Activated CD4-positive, alpha-beta T cell treated with anti-CD3 and anti-CD28 coated beads for 36 hours (primary cell): Measurements from ENCODE around the gene CCDC90B. TPM values are rescaled to one million over a fixed set of nuclear protein-coding genes. Genes with fewer than 3 reads are reported as not detected.
"Not testable (repeated sequence)": the region's sequence is repeated elsewhere in the genome, so short reads cannot be mapped to it uniquely, and the experiment has no call there.

Experiments used
- ATAC-seq: fragments of 200-7000 bp; cut with Tn5 transposase; one replicate; pipeline ENCODE4 v1.10.0; 2021; ENCODE audit warnings: mild to moderate bottlenecking, moderate library complexity
- CTCF ChIA-PET: fragments of 350-600 bp; sonication (Branson Sonifier 250); formaldehyde crosslinking; loops from one replicate; lab custom pipeline; 2021; ENCODE audit warnings: antibody characterized with exemption; lab: Charles Lee
- POLR2A ChIA-PET: fragments of 350-600 bp; sonication (Branson Sonifier 250); formaldehyde crosslinking; loops from one replicate; lab custom pipeline; 2021; ENCODE audit warnings: antibody characterized with exemption, inconsistent platforms; lab: Charles Lee
- DNase-seq: peaks from one replicate; pipeline ENCODE4 v3.0.0-alpha.2; 2020
- H3K27ac Mint-ChIP-seq: one replicate; pipeline ENCODE4 v1.8.0; 2021; ENCODE audit warnings: mixed read lengths
- H3K27me3 Mint-ChIP-seq: one replicate; pipeline ENCODE4 v1.8.0; 2021; ENCODE audit warnings: mixed read lengths
- H3K36me3 Mint-ChIP-seq: one replicate; pipeline ENCODE4 v1.8.0; 2021; ENCODE audit warnings: low read depth, mixed read lengths
- H3K4me1 Mint-ChIP-seq: one replicate; pipeline ENCODE4 v1.8.0; 2021; ENCODE audit warnings: mixed read lengths
- H3K4me3 Mint-ChIP-seq: one replicate; pipeline ENCODE4 v1.8.0; 2021; ENCODE audit warnings: mild to moderate bottlenecking, moderate library complexity, mixed read lengths
- H3K9me3 Mint-ChIP-seq: one replicate; pipeline ENCODE4 v1.8.0; 2021; ENCODE audit warnings: low read depth, mixed read lengths
- intact Hi-C, 2 experiments: fragments of 100-400 bp; cut with DNase I in 1 of 2; cut with micrococcal nuclease in 1 of 2; formaldehyde crosslinking; loops; one replicate each; pipeline versions ENCODE4 v1.14.2 to v1.15.1; 2022 to 2024; cut with DNase I, micrococcal nuclease
- total RNA-seq, 2 experiments: library from RNA; stranded (reverse); gene quantifications; one replicate each; pipeline ENCODE4 v1.2.3, GENCODE V29; 2021

CCDC90B gene, protein sequence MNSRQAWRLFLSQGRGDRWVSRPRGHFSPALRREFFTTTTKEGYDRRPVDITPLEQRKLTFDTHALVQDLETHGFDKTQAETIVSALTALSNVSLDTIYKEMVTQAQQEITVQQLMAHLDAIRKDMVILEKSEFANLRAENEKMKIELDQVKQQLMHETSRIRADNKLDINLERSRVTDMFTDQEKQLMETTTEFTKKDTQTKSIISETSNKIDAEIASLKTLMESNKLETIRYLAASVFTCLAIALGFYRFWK
- 10 to 100 TPM; 30.4 to 32.8 TPM for total RNA-seq

DNA sequence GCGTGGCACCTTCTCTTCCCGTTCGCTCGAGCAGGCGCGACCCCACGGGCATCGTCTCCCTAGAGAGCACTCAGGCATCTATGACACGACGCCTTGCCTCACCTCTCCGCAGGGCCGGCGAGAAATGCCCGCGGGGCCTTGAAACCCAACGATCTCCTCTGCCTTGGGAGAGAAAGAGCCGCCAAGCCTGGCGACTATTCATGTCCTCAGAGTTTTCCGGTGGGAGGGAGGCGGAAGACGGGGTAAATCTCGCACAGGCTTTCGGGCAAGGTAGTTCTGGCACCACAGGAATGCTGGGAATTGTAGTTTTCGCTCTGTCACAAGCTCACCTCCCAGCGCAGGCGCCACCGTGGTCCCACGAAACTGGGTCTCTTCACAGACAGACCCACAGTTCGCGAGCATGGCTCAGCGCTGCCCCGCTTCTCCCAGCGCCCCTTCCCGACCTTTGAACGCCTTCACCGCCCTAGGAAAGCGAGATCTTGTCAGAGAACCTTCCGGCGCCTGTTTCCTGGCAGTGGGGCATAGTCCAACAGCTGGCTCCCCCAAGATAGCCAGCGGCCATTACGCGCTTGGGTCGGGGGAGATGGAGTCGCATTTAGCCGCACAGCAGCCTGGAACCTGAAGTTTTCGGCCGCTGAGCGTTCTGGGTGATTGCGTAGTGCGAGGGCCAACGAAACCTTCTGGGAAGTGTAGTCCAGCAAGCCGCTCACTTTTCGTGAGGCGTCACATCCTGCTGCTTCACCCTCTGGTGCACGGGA, at the start of gene CCDC90B:
CCDC90B (minus strand) TSS at position 597 of the 758 bp plus-strand sequence; CDS start at position 202, 395 bp downstream.
- ChIA-PET CTCF (interaction anchor here (1.0 to 2.2 kb wide), 5 partner anchors 9 to 419 kb away, joined by 3 to 8 read pairs (median 6); partner anchors contain the start of genes DDIAS, PCF11, PRCP and RAB30), POLR2A (interaction anchor here (0.6 to 1.1 kb wide), 2 partner anchors 385 to 499 kb away, joined by 3 to 18 read pairs; partner anchors contain the start of genes DDIAS and PRCP)
- peak within 1 kb of the TSS; percentile 81 for H3K4me3 Mint-ChIP-seq
- no peaks in the 10 kb centered on the region for H3K27me3 Mint-ChIP-seq
- H3K36me3 Mint-ChIP-seq = peaks cover 7% of the 10 kb centered on the region
- peaks cover 3% of the 10 kb centered on the region for H3K9me3 Mint-ChIP-seq
- peaks cover 35% of the 10 kb centered on the region for H3K4me1 Mint-ChIP-seq
- intact Hi-C loops = loop anchor here (1.0 to 5.0 kb wide), 6 partner anchors 93 to 554 kb away; partner anchors contain the start of genes ANKRD42 (in 2 of the 2), DDIAS (in 2 of the 2), PCF11 (in 2 of the 2) and FAM181B (in 1 of the 2)
- DNase-seq = peak; percentile 96
- peak within 1 kb of the TSS; percentile 98 for H3K27ac Mint-ChIP-seq
- ATAC-seq = peak; percentile 94

DNA sequence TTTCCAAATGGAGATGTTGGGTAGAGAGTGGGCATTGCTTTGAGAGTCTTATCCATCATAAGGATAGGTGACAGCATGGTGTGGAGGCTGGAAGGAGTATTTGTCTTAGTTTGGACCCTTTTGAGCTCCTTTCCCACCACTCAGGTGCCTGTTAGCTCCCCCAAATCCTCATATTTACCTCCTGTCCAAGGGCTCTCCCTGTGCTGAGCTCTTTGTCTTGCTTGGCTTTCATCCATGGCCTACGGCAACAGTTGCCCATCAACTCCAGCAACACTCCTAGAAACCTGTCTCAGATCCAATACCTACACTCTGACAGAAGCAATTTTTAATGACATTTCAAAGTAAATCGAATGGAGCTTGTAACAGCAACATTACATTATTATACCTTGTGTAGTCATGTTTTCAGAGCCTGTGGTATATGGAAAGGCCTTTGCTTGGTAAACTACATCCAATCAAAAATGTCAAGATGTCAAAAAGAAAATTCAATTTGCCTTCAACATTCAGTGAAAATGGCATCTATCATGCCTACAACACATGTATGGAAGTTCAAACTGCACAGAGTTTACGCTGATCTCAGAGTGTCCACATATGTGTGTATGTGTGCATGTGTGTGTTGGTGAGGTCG, 49.4 kb upstream of the CCDC90B start:
- Mint-ChIP-seq H3K36me3 (no peaks in the 10 kb centered on the region), H3K9me3 (no peaks in the 10 kb centered on the region), H3K27ac (no peak overlapping the region), H3K4me3 (no peak overlapping the region), H3K4me1 (peaks cover 2% of the 10 kb centered on the region), H3K27me3 (peaks cover 4% of the 10 kb centered on the region)
- ChIA-PET CTCF (no interaction called here), POLR2A (no interaction called here)
- ATAC-seq (no peak), DNase-seq (no peak)
- intact Hi-C loops = no loop called here

DNA sequence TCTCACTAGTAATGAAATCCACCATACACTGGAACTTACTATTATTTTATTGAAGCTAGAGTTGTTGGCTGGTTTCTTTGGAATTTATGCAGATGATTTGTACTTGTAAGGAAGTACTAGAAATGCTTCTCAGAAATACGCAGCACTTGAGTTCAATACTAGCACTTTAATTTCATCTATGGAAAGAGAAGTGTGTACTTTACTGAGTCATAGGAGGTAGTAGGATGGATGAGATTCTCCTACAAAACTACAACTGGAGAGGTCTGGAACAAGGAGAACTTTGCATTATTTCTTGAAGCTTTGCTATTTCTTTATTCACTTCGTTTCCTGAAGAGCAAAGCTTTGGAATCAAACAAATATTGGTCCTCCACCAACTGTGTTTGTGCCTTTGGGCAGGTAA, 44.1 kb upstream of the CCDC90B start:
- H3K36me3 Mint-ChIP-seq = no peaks in the 10 kb centered on the region
- H3K4me3 Mint-ChIP-seq = no peak overlapping the region
- intact Hi-C loops = no loop called here
- ChIA-PET POLR2A (no interaction called here), CTCF (no interaction called here)
- no peaks in the 10 kb centered on the region for H3K9me3 Mint-ChIP-seq
- ATAC-seq (no peak), DNase-seq (no peak)
- no peaks in the 10 kb centered on the region for H3K4me1 Mint-ChIP-seq
- H3K27me3 Mint-ChIP-seq = peaks cover 11% of the 10 kb centered on the region
- no peak overlapping the region for H3K27ac Mint-ChIP-seq

DNA sequence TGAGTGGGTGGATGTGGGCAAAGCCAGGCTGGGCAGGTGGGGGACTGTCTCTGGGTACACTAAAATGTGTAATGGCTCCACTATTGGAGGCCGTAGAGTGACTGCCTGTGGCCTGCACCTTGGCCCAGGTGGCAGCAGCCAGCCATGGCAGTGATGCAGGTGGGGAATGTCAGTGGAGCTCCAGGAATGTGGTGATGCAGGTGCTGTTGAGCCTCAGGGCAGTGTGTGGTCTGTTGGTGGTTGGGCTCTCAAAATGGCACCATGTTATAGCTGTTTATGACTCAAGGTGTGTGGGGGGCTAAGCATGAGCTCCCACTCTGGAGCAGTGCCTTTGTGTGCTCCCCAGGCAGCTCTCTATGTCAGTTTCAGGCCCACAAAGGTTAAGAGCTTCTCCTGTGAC, 40.2 kb upstream of the CCDC90B start:
- intact Hi-C loops = no loop called here
- ATAC-seq = no peak

DNA sequence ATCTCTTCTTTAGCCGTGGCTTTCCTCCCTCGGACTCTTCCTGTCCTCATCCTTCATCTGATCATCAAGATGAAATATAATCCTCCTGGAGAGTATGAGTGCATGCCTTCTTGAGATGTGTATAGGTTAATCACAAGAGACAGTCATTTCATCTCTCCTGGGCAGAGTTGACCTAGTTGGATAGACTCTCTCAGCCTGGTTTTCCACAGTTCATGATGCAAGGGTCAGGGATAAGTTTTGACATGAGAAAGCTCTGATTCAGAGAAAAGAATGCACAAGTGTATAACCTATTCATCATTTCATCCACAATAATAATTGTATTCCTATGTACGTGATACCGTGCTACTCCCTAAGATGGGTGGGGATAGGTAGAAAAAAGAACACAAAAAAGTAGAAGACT, 33.2 kb upstream of the CCDC90B start:
- Mint-ChIP-seq H3K27ac (no peak overlapping the region), H3K36me3 (no peaks in the 10 kb centered on the region), H3K27me3 (peaks cover 17% of the 10 kb centered on the region), H3K4me3 (no peak overlapping the region), H3K9me3 (no peaks in the 10 kb centered on the region), H3K4me1 (no peaks in the 10 kb centered on the region)
- ATAC-seq = no peak
- ChIA-PET POLR2A (no interaction called here), CTCF (interaction anchor here (1.2 to 1.4 kb wide), 2 partner anchors 9 to 13 kb away, joined by 4 read pairs; no protein-coding TSS in a partner anchor)
- intact Hi-C loops = no loop called here
- DNase-seq = no peak

More for the DNA sequence above, 40.2 kb upstream of the CCDC90B start:
- DNase-seq = no peak
- CTCF ChIA-PET = interaction anchor here (0.6 to 1.1 kb wide), 2 partner anchors 12 to 16 kb away, joined by 3 read pairs; no protein-coding TSS in a partner anchor
- H3K4me3 Mint-ChIP-seq = no peak overlapping the region
- POLR2A ChIA-PET = no interaction called here
- peaks cover 25% of the 10 kb centered on the region for H3K27me3 Mint-ChIP-seq
- no peaks in the 10 kb centered on the region for H3K4me1 Mint-ChIP-seq
- no peaks in the 10 kb centered on the region for H3K9me3 Mint-ChIP-seq
- H3K36me3 Mint-ChIP-seq = no peaks in the 10 kb centered on the region
- no peak overlapping the region for H3K27ac Mint-ChIP-seq

DNA sequence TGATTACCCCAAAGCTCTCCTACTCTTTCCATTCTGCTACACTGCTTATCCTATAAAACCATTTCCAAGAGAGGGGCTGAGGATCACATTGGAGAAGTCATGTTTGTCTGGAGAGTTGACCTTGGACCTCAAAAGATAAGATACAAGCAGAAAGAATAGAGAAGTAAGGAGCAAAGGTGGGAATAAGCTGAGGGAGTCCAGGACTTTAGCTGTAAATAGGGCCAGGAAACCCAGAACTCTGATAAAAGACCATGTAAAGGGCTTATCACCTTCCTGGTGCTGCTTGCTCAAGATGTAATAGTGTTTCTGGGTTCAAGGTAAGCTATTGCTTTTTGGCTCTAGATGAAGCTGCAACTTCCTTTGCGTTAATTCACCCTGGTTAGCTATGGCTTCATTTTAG, 32.8 kb upstream of the CCDC90B start:
- Mint-ChIP-seq H3K36me3 (no peaks in the 10 kb centered on the region), H3K27ac (no peak overlapping the region), H3K4me3 (no peak overlapping the region), H3K27me3 (peaks cover 13% of the 10 kb centered on the region), H3K4me1 (no peaks in the 10 kb centered on the region), H3K9me3 (no peaks in the 10 kb centered on the region)
- ATAC-seq (no peak), DNase-seq (no peak)
- ChIA-PET POLR2A (no interaction called here), CTCF (interaction anchor here (1.2 to 1.4 kb wide), 2 partner anchors 8 to 13 kb away, joined by 4 read pairs; no protein-coding TSS in a partner anchor)
- intact Hi-C loops = no loop called here

DNA sequence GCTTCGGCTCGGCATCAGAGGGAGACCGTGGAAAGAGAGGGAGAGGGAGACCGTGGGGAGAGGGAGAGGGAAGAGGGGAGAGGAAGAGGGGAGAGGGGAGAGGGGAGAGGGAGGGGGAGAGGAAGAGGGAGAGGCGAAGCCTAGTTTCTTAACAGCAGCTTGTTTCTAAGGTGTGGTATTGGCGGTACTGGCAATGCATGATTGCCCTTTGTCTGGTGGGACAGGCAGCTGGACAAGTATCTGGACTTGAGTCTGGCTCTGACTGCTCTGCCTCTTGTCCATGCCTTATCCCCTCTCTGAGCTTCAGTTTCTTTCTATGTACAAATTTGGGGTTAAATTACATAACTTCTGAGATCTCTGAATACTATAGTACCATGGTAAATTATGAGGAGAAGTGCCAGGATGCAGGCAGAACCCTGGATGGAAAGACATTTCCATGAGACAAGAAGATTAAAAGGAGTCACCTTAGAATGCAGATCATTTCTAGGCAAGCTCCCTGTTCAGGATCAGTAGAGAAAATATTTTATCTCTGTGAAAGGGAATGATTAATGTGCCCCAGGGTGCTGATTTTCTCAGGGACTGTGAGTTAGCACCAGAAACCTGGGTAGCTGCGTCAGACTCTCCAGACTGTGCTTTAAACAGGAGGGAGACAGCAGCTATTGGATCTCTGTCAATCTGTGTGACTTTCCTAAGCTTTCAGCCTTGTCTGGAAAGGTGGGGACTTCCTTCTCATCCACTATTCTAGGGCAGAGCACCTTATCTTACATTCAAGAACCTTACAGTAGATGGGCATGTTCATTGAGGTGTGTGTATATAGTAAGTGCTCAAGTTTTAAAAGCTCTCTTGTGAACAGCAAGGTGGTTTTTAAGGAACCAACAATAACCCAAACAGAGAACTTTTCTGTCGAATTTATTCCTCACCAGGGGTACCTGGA, 31.9 kb upstream of the CCDC90B start:
- Mint-ChIP-seq H3K9me3 (no peaks in the 10 kb centered on the region), H3K36me3 (no peaks in the 10 kb centered on the region), H3K27ac (no peak overlapping the region), H3K27me3 (peaks cover 8% of the 10 kb centered on the region), H3K4me3 (no peak overlapping the region), H3K4me1 (no peaks in the 10 kb centered on the region)
- ATAC-seq = no peak
- no peak for DNase-seq
- intact Hi-C loops = no loop called here
- ChIA-PET CTCF (interaction anchor here (1.2 to 1.4 kb wide), 2 partner anchors 7 to 12 kb away, joined by 4 read pairs; no protein-coding TSS in a partner anchor), POLR2A (no interaction called here)

DNA sequence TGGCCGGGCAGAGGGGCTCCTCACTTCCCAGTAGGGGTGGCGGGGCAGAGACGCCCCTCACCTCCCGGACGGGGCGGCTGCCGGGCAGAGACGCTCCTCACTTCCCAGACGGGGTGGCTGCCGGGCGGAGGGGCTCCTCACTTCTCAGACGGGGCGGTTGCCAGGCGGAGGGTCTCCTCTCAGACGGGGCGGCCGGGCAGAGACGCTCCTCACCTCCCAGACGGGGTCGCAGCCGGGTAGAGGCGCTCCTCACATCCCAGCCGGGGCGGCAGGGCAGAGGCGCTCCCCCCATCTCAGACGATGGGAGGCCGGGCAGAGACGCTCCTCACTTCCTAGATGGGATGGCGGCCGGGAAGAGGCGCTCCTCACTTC, 30.7 kb upstream of the CCDC90B start:
- H3K27me3 Mint-ChIP-seq, H3K4me1 Mint-ChIP-seq, H3K9me3 Mint-ChIP-seq, H3K36me3 Mint-ChIP-seq, H3K4me3 Mint-ChIP-seq, POLR2A ChIA-PET, DNase-seq, intact Hi-C loops, ATAC-seq, H3K27ac Mint-ChIP-seq, CTCF ChIA-PET: not testable (repeated sequence)

DNA sequence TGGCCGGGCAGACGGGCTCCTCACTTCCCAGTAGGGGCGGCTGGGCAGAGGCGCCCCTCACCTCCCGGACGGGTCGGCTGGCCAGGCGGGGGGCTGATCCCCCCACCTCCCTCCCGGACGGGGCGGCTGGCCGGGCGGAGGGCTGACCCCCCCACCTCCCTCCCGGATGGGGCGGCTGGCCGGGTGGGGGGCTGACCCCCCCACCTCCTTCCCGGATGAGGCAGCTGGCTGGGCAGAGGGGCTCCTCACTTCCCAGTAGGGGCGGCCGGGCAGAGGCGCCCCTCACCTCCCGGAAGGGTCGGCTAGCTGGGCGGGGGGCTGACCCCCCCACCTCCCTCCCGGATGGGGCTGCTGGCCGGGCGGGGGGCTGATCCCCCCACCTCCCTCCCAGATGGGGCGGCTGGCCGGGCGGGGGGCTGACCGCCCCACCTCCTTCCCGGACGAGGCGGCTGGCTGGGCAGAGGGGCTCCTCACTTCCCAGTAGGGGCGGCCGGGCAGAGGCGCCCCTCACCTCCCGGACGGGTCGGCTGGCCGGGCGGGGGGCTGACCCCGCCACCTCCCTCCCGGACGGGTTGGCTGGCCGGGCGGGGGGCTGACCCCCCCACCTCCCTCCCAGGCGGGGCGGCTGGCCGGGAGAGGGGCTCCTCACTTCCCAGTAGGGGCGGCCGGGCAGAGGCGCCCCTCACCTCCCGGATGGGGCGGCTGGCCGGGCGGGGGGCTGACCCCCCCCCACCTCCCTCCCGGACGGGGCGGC, 30.2 kb upstream of the CCDC90B start:
- CTCF ChIA-PET, H3K27me3 Mint-ChIP-seq, H3K27ac Mint-ChIP-seq, POLR2A ChIA-PET, DNase-seq, H3K36me3 Mint-ChIP-seq, H3K9me3 Mint-ChIP-seq, H3K4me3 Mint-ChIP-seq, intact Hi-C loops, H3K4me1 Mint-ChIP-seq, ATAC-seq: not testable (repeated sequence)

DNA sequence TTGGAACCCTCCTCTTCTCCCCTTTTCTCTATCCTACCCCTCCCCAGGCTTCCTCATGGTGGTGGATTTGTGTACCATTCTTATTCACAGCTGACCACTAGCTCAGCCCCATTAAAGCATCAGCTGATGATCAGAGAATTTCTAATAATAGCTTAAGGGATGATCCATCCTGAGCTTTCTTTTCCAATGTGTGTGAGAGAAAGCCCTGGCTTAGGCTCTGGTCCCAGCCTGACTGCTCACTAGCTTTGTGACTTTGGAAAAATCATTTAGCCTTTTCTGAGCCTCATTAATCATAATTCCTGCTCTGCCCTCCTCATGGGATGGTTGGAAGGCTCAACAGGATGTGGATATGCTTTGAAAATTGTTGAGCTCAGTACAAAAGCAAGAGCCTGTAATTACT, 26.3 kb upstream of the CCDC90B start:
- Mint-ChIP-seq H3K27me3 (peaks cover 16% of the 10 kb centered on the region), H3K9me3 (no peaks in the 10 kb centered on the region), H3K4me3 (no peak overlapping the region), H3K4me1 (no peaks in the 10 kb centered on the region), H3K36me3 (no peaks in the 10 kb centered on the region), H3K27ac (no peak overlapping the region)
- POLR2A ChIA-PET = no interaction called here
- ATAC-seq = no peak
- no peak for DNase-seq
- intact Hi-C loops = no loop called here
- CTCF ChIA-PET = interaction anchor here (0.7 to 1.2 kb wide), 2 partner anchors 9 to 16 kb away, joined by 3 read pairs; no protein-coding TSS in a partner anchor
